ENCODE results near the gene FSIP2.

- no peak for TF ChIP-seq CTCF (IDR thresholded peaks at IDR 0.05; ENCODE audit: low read length)
- no peak for TF ChIP-seq EZH2 (optimal IDR thresholded peaks at IDR 0.05; ENCODE audit: low read depth, low read length)
These were observed 55.1 kb downstream of the FSIP2 start for GRCh38 chr2:185793532-185794345.
